ENCODE data around the gene OBSCN. TPM values are rescaled to one million over a fixed set of nuclear protein-coding genes. Genes with fewer than 3 reads are reported as not detected.

OBSCN gene
- total and polyA plus RNA-seq, 5 donors from 2014 or later: 0.13 to 57.1 (median 1.1) TPM

- H3K9me3 ChIP-seq (ENCODE audit: control insufficient read depth in 2 of 2, low read length in 2 of 2): no peaks in the 10 kb centered on the region
- Mint-ChIP-seq H3K4me3 (no peak overlapping the region), H3K9me3 (peaks cover 0 to 1% (median 0%) of the 10 kb centered on the region in 7 donors), H3K4me1 (peaks cover 0 to 10% (median 3%) of the 10 kb centered on the region in 4 donors), H3K27me3 (no peaks in the 10 kb centered on the region), H3K27ac (peak overlapping the region in 1 of 3 donors; percentile 14), H3K36me3 (peaks cover 3% of the 10 kb centered on the region)
- H3K36me3 ChIP-seq (ENCODE audit: control insufficient read depth, insufficient read depth, low read length): no peaks in the 10 kb centered on the region
- no peak overlapping the region for H3K4me3 ChIP-seq (ENCODE audit: low read depth, low read length)
- DNase-seq (no peak), ATAC-seq (ENCODE audit: low read depth in 2 of 2) (no peak)
- peaks cover 7% of the 10 kb centered on the region for H3K4me1 ChIP-seq (ENCODE audit: control insufficient read depth, insufficient read depth, low read length, poor library complexity, severe bottlenecking)
- H3K27me3 ChIP-seq (ENCODE audit: control insufficient read depth, insufficient read depth, low read length): no peaks in the 10 kb centered on the region
- H3K27ac ChIP-seq (ENCODE audit: insufficient read depth, low read length, poor library complexity, severe bottlenecking): no peak overlapping the region
Measured at GRCh38 chr1:228279722-228280105, 71.9 kb downstream of the OBSCN start.

DNA sequence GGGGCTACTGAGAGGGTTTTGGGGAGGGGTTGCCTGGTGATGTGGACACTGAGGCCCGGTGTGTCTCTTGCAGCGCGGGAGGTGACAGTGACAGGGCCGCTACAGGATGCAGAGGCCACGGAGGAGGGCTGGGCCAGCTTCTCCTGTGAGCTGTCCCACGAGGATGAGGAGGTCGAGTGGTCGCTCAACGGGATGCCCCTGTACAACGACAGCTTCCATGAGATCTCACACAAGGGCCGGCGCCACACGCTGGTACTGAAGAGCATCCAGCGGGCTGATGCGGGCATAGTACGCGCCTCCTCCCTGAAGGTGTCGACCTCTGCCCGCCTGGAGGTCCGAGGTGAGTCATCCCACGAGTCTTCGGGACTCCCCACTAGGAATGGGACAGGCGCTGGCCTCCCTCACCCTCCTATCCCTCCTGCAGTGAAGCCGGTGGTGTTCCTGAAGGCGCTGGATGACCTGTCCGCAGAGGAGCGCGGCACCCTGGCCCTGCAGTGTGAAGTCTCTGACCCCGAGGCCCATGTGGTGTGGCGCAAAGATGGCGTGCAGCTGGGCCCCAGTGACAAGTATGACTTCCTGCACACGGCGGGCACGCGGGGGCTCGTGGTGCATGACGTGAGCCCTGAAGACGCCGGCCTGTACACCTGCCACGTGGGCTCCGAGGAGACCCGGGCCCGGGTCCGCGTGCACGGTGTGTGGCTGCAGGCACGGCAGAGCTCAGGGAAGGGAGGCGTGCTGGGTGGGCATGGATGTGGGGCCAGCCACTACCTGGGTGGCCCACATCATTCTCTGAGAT lies 72.5 kb downstream of the OBSCN start:
- Mint-ChIP-seq H3K36me3 (peaks cover 5% of the 10 kb centered on the region), H3K4me1 (peaks cover 0 to 4% (median under 1%) of the 10 kb centered on the region in 4 donors), H3K9me3 (peaks cover 0 to 1% (median 0%) of the 10 kb centered on the region in 7 donors), H3K27me3 (no peaks in the 10 kb centered on the region), H3K27ac (peak overlapping the region in 1 of 3 donors; percentile 52), H3K4me3 (no peak overlapping the region)
- no peak for DNase-seq
- no peak for ATAC-seq (ENCODE audit: low read depth in 2 of 2)
- Histone ChIP-seq H3K4me3 (ENCODE audit: low read depth, low read length) (no peak overlapping the region), H3K36me3 (ENCODE audit: control insufficient read depth, insufficient read depth, low read length) (no peaks in the 10 kb centered on the region), H3K27ac (ENCODE audit: insufficient read depth, low read length, poor library complexity, severe bottlenecking) (no peak overlapping the region), H3K27me3 (ENCODE audit: control insufficient read depth, insufficient read depth, low read length) (no peaks in the 10 kb centered on the region), H3K9me3 (ENCODE audit: control insufficient read depth in 2 of 2, low read length in 2 of 2) (no peaks in the 10 kb centered on the region), H3K4me1 (ENCODE audit: control insufficient read depth, insufficient read depth, low read length, poor library complexity, severe bottlenecking) (peaks cover 7% of the 10 kb centered on the region)

DNA sequence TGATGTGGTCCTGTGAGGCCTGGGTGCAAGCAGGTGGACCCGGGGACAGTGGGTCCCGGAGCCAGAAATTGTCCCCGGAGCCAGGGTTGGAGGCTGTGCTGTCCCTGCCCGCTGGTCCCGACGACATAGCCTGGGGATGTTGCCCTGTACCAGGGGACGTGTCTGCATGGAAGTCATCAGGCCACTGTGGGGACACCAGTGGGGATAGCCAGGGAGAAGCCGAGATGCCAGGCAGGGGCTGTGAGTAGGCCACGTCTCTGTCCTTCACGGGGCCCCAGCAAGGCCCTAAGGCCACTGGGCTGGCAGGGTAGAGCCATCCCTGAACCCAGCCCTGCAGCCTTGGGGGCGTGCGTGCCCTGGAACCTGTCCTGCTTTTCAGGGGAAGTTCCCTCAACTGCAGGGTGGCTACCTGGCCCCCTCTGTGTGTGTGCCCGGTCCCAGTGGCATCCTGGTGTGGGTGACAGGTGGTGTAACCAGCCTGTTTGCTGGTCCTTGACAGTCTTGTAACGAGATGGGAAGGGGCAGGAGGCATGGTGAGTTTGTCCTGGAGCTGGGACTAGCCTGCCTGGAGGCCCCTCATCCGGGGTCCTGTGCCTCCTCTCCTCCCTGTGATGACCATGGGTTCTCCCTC lies 73.2 kb downstream of the OBSCN start:
- no peak for DNase-seq
- H3K27me3 ChIP-seq (ENCODE audit: control insufficient read depth, insufficient read depth, low read length): no peaks in the 10 kb centered on the region
- no peak for ATAC-seq (ENCODE audit: low read depth in 2 of 2)
- H3K36me3 ChIP-seq (ENCODE audit: control insufficient read depth, insufficient read depth, low read length): no peaks in the 10 kb centered on the region
- Mint-ChIP-seq H3K4me3 (no peak overlapping the region), H3K36me3 (peaks cover 9% of the 10 kb centered on the region), H3K4me1 (peaks cover 0 to 3% (median 1%) of the 10 kb centered on the region in 4 donors), H3K9me3 (peaks cover 0 to 1% (median 0%) of the 10 kb centered on the region in 7 donors), H3K27me3 (no peaks in the 10 kb centered on the region), H3K27ac (peak overlapping the region in 1 of 3 donors; percentile 52)
- no peak overlapping the region for H3K27ac ChIP-seq (ENCODE audit: insufficient read depth, low read length, poor library complexity, severe bottlenecking)
- no peaks in the 10 kb centered on the region for H3K9me3 ChIP-seq (ENCODE audit: control insufficient read depth in 2 of 2, low read length in 2 of 2)
- peaks cover 7% of the 10 kb centered on the region for H3K4me1 ChIP-seq (ENCODE audit: control insufficient read depth, insufficient read depth, low read length, poor library complexity, severe bottlenecking)
- H3K4me3 ChIP-seq (ENCODE audit: low read depth, low read length): no peak overlapping the region

DNA sequence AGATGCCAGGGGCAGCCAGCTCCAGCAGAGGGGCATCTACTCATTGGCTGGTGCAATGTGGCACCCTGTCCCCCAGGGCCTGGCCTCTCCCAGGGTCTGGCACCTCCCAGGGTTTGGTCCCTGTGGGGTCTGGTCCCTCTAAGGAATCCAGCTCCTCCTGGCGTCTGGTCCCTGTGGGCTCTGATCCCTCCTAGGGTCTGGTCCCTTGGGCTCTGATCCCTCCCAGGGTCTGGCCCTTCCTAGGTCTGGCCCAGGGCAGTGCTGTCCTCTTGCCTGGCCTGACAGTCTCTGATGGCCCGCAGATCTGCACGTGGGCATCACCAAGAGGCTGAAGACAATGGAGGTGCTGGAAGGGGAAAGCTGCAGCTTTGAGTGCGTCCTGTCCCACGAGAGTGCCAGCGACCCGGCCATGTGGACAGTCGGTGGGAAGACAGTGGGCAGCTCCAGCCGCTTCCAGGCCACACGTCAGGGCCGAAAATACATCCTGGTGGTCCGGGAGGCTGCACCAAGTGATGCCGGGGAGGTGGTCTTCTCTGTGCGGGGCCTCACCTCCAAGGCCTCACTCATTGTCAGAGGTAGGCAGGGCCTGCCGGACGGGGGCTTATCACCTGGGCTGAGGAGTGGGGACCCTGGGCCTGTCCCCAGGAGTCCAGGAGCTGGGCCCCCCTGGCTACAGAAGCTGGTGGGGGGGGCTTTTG lies 73.9 kb downstream of the OBSCN start:
- no peak overlapping the region for H3K27ac ChIP-seq (ENCODE audit: insufficient read depth, low read length, poor library complexity, severe bottlenecking)
- no peak for DNase-seq
- H3K9me3 Mint-ChIP-seq: peaks cover 0 to 1% (median 0%) of the 10 kb centered on the region in 7 donors
- no peak overlapping the region for H3K4me3 ChIP-seq (ENCODE audit: low read depth, low read length)
- no peaks in the 10 kb centered on the region for H3K27me3 ChIP-seq (ENCODE audit: control insufficient read depth, insufficient read depth, low read length)
- no peak overlapping the region for H3K4me3 Mint-ChIP-seq
- peaks cover 9% of the 10 kb centered on the region for H3K36me3 Mint-ChIP-seq
- H3K36me3 ChIP-seq (ENCODE audit: control insufficient read depth, insufficient read depth, low read length): no peaks in the 10 kb centered on the region
- H3K4me1 Mint-ChIP-seq: peaks cover 0 to 2% (median under 1%) of the 10 kb centered on the region in 4 donors
- ATAC-seq (ENCODE audit: low read depth in 2 of 2): no peak
- peaks cover 1% of the 10 kb centered on the region for H3K4me1 ChIP-seq (ENCODE audit: control insufficient read depth, insufficient read depth, low read length, poor library complexity, severe bottlenecking)
- H3K27ac Mint-ChIP-seq: no peak overlapping the region
- no peaks in the 10 kb centered on the region for H3K9me3 ChIP-seq (ENCODE audit: control insufficient read depth in 2 of 2, low read length in 2 of 2)
- no peaks in the 10 kb centered on the region for H3K27me3 Mint-ChIP-seq

- H3K9me3 Mint-ChIP-seq: peaks cover 0 to 1% (median 0%) of the 10 kb centered on the region in 7 donors
- DNase-seq (no peak), ATAC-seq (ENCODE audit: low read depth in 2 of 2) (no peak)
- Histone ChIP-seq H3K27ac (ENCODE audit: insufficient read depth, low read length, poor library complexity, severe bottlenecking) (no peak overlapping the region), H3K4me3 (ENCODE audit: low read depth, low read length) (no peak overlapping the region), H3K9me3 (ENCODE audit: control insufficient read depth in 2 of 2, low read length in 2 of 2) (no peaks in the 10 kb centered on the region), H3K4me1 (ENCODE audit: control insufficient read depth, insufficient read depth, low read length, poor library complexity, severe bottlenecking) (no peaks in the 10 kb centered on the region), H3K36me3 (ENCODE audit: control insufficient read depth, insufficient read depth, low read length) (no peaks in the 10 kb centered on the region), H3K27me3 (ENCODE audit: control insufficient read depth, insufficient read depth, low read length) (no peaks in the 10 kb centered on the region)
- H3K36me3 Mint-ChIP-seq: peaks cover 9% of the 10 kb centered on the region
- H3K27me3 Mint-ChIP-seq: no peaks in the 10 kb centered on the region
- H3K27ac Mint-ChIP-seq: no peak overlapping the region
- H3K4me3 Mint-ChIP-seq: peak overlapping the region in 1 of 4 donors; percentile 61
- H3K4me1 Mint-ChIP-seq: peaks cover 0 to 2% (median 0%) of the 10 kb centered on the region in 4 donors
Measured at GRCh38 chr1:228282329-228283042, 74.6 kb downstream of the OBSCN start.

- no peaks in the 10 kb centered on the region for H3K4me1 ChIP-seq (ENCODE audit: control insufficient read depth, insufficient read depth, low read length, poor library complexity, severe bottlenecking)
- no peak overlapping the region for H3K27ac Mint-ChIP-seq
- no peaks in the 10 kb centered on the region for H3K9me3 ChIP-seq (ENCODE audit: control insufficient read depth in 2 of 2, low read length in 2 of 2)
- H3K4me3 Mint-ChIP-seq: no peak overlapping the region
- peaks cover 0 to 2% (median 0%) of the 10 kb centered on the region in 4 donors for H3K4me1 Mint-ChIP-seq
- H3K9me3 Mint-ChIP-seq: peaks cover 0 to 1% (median 0%) of the 10 kb centered on the region in 7 donors
- no peaks in the 10 kb centered on the region for H3K27me3 ChIP-seq (ENCODE audit: control insufficient read depth, insufficient read depth, low read length)
- peaks cover 9% of the 10 kb centered on the region for H3K36me3 Mint-ChIP-seq
- H3K4me3 ChIP-seq (ENCODE audit: low read depth, low read length): no peak overlapping the region
- no peak for DNase-seq
- no peaks in the 10 kb centered on the region for H3K36me3 ChIP-seq (ENCODE audit: control insufficient read depth, insufficient read depth, low read length)
- H3K27ac ChIP-seq (ENCODE audit: insufficient read depth, low read length, poor library complexity, severe bottlenecking): no peak overlapping the region
- H3K27me3 Mint-ChIP-seq: no peaks in the 10 kb centered on the region
- ATAC-seq (ENCODE audit: low read depth in 2 of 2): no peak
Measured at GRCh38 chr1:228283043-228283371, 75.2 kb downstream of the OBSCN start.

GRCh38 chr1:228283476-228284147 lies 75.8 kb downstream of the OBSCN start:
- no peaks in the 10 kb centered on the region for H3K27me3 ChIP-seq (ENCODE audit: control insufficient read depth, insufficient read depth, low read length)
- no peaks in the 10 kb centered on the region for H3K9me3 ChIP-seq (ENCODE audit: control insufficient read depth in 2 of 2, low read length in 2 of 2)
- no peak for ATAC-seq (ENCODE audit: low read depth in 2 of 2)
- no peak overlapping the region for H3K27ac ChIP-seq (ENCODE audit: insufficient read depth, low read length, poor library complexity, severe bottlenecking)
- Mint-ChIP-seq H3K27ac (no peak overlapping the region), H3K36me3 (peaks cover 9% of the 10 kb centered on the region), H3K27me3 (no peaks in the 10 kb centered on the region), H3K4me1 (peaks cover 0 to 2% (median 0%) of the 10 kb centered on the region in 4 donors), H3K4me3 (no peak overlapping the region), H3K9me3 (peaks cover 0 to 1% (median 0%) of the 10 kb centered on the region in 7 donors)
- no peak for DNase-seq
- no peak overlapping the region for H3K4me3 ChIP-seq (ENCODE audit: low read depth, low read length)
- H3K4me1 ChIP-seq (ENCODE audit: control insufficient read depth, insufficient read depth, low read length, poor library complexity, severe bottlenecking): no peaks in the 10 kb centered on the region
- H3K36me3 ChIP-seq (ENCODE audit: control insufficient read depth, insufficient read depth, low read length): no peaks in the 10 kb centered on the region

Measured in CD4-positive, CD25-positive, alpha-beta regulatory T cell (primary cell).